Myometrial cell (primary cell): ENCODE data around the gene DOK1. TPM values are rescaled to one million over a fixed set of nuclear protein-coding genes. Genes with fewer than 3 reads are reported as not detected.

Experiments
- total RNA-seq: library from RNA; depleted of rRNA; stranded (reverse); fragments of >200 nt; gene quantifications from 2 replicates; pipeline ENCODE4 v1.2.3, GENCODE V29; 2015

The DOK1 gene
- total RNA-seq = 23.9 and 30.3 TPM in 2 replicates

GRCh38 chr2:74553892-74554819, at the start of gene DOK1, which contains the start of gene LOXL3:
Gene DOK1 (plus strand): TSS chr2:74554720. CDS start chr2:74554755, 35 bp downstream.
Gene LOXL3 (minus strand): TSS chr2:74553942. CDS start chr2:74552634, 1,308 bp downstream.

GRCh38 chr2:74507145-74507925, 47.2 kb upstream of the DOK1 start, which contains the start of gene PCGF1:
Gene PCGF1 (minus strand): TSS chr2:74507695. CDS start chr2:74507668, 27 bp downstream.

DNA sequence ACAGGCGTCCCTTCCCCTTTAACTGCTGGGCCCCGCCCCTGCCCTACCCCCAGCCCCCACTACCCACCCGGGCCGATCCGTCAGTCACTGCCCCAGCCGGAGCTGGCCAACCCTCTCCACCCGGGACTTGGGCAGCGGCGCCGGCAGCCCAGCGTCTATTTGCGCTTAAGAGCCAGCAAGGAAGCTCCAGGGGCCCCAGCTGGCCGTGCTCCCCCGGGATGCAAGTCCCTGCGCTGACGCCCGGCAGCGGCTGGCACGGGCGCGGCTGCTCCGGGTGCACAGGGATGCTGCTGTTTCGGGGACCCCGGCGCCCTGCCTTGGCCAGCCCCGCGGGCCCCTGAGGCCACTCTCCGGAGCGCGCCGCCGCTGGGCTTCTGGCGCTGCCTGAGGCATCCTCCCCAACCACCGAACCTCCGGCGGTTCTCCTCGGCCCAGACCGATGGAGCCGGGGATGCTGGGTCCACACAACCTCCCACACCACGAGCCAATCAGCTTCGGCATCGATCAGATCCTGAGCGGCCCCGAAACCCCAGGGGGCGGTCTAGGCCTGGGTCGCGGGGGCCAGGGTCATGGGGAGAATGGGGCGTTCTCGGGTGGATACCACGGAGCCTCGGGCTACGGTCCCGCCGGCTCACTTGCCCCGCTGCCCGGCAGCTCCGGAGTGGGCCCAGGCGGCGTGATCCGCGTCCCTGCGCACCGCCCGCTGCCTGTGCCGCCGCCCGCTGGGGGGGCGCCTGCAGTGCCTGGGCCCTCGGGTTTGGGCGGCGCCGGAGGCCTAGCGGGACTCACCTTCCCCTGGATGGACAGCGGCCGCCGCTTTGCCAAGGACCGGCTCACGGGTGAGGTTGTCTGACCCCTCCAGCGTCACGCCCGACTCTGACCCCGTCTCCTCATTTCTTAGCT, 39.9 kb upstream of the DOK1 start, which contains the start of gene TLX2:
Gene TLX2 (plus strand): TSS at position 83 of the 903 bp plus-strand sequence. CDS start 357 bp downstream, at position 440.

GRCh38 chr2:74525717-74526648, 28.5 kb upstream of the DOK1 start, which contains the start of gene DQX1:
Gene DQX1 (minus strand): TSS chr2:74526231. CDS start chr2:74525729, 502 bp downstream.

DNA sequence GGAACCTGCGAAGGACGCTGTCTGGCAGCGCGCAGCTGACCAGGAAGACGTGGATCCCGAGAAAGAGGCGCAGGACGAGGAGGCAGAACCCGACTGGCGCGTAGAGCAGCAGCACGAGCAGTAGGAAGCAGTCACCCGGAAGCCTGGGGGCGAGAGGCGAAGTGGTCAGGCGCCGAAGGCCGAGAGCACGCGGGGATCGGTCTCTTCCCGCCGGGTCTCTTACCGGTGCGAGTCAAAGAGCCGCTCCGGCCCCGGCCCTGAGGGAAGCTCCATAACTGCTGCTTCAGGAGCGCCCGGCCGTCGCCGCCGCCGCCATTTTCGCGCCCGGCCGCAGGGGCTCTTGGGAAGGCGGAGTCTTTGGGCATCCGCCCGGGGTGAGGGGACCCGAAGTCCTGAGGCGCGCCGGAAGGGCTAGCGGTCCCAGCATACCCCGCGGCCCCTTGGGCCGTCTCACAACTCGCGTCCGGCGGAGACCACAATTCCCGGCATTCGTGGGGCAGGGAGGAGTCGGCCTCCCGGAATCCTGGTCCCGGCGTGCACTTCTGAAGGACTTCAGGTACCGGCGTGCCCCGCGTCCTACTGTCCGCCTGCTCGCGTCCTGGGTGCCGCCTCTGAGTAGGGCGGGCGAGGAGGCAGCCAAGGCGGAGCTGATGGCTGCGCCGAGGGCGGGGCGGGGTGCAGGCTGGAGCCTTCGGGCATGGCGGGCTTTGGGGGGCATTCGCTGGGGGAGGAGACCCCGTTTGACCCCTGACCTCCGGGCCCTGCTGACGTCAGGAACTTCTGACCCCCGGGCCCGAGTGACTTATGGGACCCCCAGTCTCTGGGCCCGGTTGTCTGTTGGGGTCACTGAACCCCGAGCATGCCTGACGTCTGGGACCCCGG, 24.9 kb upstream of the DOK1 start, which contains the start of the genes AUP1 and HTRA2:
Gene AUP1 (minus strand): TSS at position 350 of the 882 bp plus-strand sequence. CDS start 77 bp downstream, at position 273.
Gene HTRA2 (plus strand): TSS at position 577 of the 882 bp plus-strand sequence. CDS start 74 bp downstream, at position 651.

Other genes starting within 250 kb of the DOK1 start
- not detected in 2 replicates for gene SLC4A5, start 211.3 kb upstream of the DOK1 start, total RNA-seq
- gene DCTN1, start 174.4 kb upstream of the DOK1 start, total RNA-seq = 139 and 142 TPM in 2 replicates
- 2.8 and 7.5 TPM in 2 replicates for gene C2orf81, start 133.1 kb upstream of the DOK1 start, total RNA-seq
- gene WDR54, start 133.0 kb upstream of the DOK1 start, total RNA-seq = 54.2 and 63.1 TPM in 2 replicates
- gene RTKN, start 112.8 kb upstream of the DOK1 start, total RNA-seq = 14.9 and 18.7 TPM in 2 replicates
- 3.0 and 18.2 TPM in 2 replicates for gene INO80B, start 99.6 kb upstream of the DOK1 start, total RNA-seq
- gene WBP1, start 96.3 kb upstream of the DOK1 start, total RNA-seq = 54.1 and 60.8 TPM in 2 replicates
- 102 and 123 TPM in 2 replicates for gene MOGS, start 89.3 kb upstream of the DOK1 start, total RNA-seq
- gene MRPL53, start 82.0 kb upstream of the DOK1 start, total RNA-seq = 39.5 and 60.5 TPM in 2 replicates
- gene CCDC142, start 71.7 kb upstream of the DOK1 start, total RNA-seq = 8.4 and 11.7 TPM in 2 replicates
- 18.5 and 31.2 TPM in 2 replicates for gene TTC31, start 71.6 kb upstream of the DOK1 start, total RNA-seq
- gene LBX2, start 55.1 kb upstream of the DOK1 start, total RNA-seq = 1.7 and 4.1 TPM in 2 replicates
- 11.7 and 16.4 TPM in 2 replicates for gene PCGF1, start 47.0 kb upstream of the DOK1 start, total RNA-seq
- gene TLX2, start 40.3 kb upstream of the DOK1 start, total RNA-seq = not detected in 2 replicates
- 0.58 TPM in 1 of 2 replicates, not detected in the other for gene DQX1, start 28.5 kb upstream of the DOK1 start, total RNA-seq
- 84.5 and 84.9 TPM in 2 replicates for gene AUP1, start 25.0 kb upstream of the DOK1 start, total RNA-seq
- gene HTRA2, start 24.8 kb upstream of the DOK1 start, total RNA-seq = 38.5 and 44.4 TPM in 2 replicates
- gene LOXL3, start 778 bp upstream of the DOK1 start, total RNA-seq = 12.9 and 15.6 TPM in 2 replicates
- not detected in 2 replicates for gene M1AP, start 93.6 kb downstream of the DOK1 start, total RNA-seq
- gene SEMA4F, start 99.5 kb downstream of the DOK1 start, total RNA-seq = 4.0 and 9.7 TPM in 2 replicates